HG02840 (cell line): ENCODE results near the gene AMER3.
A peak's percentile ranks its signal among the peaks of the same experiment; 100 is the strongest.

Experiments used
- ATAC-seq: cut with Tn5 transposase; IDR thresholded peaks from one replicate; pipeline ENCODE4 v1.9.1; 2021; ENCODE audit warnings: mild to moderate bottlenecking, moderate library complexity, moderate number of reproducible peaks; ENCODE audit not compliant: unreplicated experiment, low FRiP score

The AMER3 gene

DNA sequence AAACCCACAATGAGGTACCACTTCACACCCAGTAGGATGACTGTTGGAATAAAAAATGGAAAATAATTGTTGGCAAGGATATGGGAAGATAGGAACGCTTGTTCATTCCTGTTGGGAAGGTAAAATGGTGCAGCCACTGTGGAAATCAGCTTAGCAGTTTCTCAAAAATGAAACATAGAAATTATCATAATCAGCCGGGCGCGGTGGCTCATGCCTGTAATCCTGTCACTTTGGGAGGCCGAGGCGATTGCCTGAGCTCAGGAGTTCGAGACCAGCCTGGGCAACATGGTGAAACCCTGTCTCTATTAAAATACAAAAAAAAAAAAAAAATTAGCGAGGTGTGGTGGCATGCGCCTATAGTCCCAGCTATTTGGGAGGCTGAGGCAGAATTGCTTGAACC, 23.4 kb downstream of the AMER3 start:
- no peak for ATAC-seq

DNA sequence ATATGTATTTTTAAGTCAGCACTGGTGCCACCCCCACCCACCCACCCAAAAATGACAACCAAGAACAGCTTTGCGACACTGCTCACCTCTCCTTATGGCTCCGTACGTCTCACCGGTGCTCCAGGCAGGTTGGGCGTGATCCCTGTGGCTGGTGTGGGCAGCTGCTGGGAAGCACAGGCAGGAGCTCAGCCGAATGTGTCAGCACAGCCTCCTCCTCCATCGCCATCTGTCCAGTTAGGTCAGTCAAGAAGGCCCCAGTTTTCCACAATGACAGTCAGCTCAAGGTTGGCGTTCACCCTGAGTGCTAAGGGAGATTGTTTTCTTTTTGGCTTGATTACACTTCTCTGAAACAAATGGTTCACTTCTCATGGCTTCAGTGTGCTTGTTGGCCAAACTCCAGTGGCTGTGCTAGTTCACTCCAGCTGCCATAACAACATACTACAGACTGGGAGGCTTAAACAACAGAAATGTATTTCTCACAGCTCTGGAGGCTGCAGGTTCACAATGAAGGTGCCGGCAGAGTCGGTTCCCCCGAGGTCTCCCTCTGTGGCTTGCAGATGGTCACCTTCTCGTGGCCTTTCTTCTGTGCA, 30.2 kb downstream of the AMER3 start:
- no peak for ATAC-seq

DNA sequence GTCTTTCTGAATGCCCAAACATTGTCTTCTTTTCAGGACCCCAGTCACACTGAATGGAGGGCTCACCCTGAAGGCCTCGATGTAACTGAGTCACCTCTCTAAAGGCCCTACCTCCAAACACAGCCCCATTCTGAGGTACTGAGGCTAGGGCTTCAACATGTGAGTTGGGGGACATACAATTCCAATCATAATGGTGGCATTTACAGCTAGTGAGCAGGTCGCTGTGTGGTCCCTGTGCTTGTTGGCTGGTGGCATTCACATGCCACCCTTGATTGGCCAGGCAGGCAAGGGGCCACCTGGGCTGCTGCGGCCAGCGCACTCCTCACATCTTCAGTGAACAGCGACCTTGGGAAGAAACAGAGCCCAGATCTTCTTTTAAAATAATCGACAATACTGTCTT, 30.7 kb downstream of the AMER3 start:
- ATAC-seq: no peak

DNA sequence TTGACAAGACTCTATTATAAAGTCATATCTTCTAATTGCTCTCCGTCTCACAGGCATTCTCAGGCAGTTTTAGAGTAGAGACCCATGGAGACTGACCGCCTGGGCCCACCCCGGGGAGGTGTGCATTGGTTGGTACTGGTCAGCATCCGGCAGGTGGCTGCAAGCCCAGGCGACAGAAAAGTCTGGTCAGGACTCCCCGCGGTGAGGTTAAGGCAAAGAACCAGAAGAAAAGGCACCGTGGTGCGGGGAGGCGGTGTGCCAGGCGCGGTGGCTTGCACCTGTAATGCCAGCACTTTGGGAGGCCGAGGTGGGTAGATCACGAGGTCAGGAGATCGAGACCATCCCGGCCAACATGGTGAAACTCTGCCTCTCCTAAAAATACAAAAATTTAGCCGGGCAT, 32.5 kb downstream of the AMER3 start:
- no peak for ATAC-seq

DNA sequence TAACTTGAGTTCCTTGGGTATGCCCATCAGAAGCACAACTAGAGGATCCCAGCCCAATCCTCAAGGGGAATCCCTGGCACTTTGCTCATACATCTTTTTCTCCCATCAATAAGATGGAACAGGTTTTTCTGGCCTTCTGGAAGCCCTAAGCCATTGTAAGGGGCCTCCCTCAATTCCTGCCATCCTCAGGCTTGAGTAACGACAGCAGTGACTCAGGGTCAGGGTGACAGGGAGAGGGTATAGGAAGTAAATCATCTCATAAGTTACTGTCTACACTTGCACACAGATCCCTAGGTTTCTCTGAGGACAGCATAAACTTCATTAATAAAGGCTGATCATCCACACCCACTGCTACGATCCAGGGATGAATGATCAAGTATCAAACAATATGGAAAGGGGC, 35.0 kb downstream of the AMER3 start:
- ATAC-seq: no peak

DNA sequence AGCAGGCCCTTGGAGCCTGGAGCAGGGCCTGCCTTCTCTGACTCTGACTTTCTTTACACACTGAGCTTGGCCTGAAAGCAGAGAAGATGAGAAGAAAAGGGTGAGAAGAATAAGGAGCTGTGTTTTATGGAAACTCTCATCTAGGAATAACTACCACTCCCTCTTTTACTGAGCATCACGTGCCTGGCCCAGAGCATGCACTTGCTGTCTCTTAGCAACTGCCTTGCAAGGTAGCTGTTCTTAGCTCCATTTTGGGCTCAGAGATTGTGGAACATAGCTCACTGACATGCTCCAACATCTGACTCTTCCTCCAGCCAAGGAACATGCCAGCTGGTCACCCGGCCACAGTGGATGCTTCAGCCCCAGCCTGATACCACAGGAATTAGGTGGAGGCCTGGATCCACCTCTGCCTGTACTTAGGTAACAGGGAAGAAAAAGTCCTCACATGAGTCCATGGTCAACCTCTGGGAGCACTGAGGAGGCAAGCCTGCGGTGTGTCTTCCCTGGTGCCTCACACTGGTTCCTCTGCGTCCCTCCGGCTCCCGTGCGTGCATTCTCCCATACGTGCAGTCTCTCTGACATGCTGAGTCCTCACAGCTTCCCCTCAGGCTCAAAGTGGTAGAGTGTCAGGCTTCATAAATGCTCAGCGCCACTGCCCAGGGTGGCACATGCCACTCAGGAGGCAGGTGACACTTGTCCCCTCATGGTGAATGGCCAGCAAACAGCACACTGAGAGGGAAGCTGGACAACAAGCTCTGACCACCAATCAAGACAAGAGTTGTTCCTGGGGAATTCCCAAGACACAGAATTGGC, 35.7 kb downstream of the AMER3 start:
- no peak for ATAC-seq

DNA sequence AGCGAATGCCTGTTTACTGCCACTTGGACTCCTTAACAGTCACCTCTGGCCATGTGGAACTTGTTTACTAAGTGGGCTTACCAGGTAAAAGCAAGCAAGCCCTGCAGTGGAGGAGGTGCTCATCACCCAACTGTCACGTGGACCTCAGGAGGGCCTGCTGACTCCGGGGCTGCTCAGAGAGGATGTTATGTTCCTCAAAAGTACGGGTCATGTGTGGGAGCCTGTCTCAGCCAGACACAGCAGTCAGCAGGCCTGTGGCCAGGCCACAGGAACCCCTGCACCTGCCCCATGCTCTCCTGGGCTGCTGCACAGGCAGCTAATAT, 36.2 kb downstream of the AMER3 start:
- no peak for ATAC-seq

DNA sequence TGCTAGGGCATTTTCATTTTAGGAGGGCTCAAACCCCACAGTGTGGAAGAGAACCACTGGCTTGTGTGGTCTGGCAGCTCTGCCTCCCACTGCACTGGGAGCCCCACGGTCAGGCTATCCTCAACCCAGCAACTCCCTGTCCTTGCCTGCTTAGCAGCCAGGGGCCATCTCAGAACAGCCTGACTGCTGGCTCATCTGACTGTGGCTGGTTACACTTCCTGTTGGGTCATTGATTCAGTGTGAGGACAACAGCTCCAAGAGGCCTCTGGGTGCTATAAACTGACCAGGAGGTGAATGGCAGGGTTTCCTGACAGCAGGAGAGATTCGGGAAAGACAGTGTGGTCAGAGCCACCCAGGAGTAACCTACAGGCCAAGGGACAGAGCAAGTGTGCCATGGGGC, 40.1 kb downstream of the AMER3 start:
- no peak for ATAC-seq

DNA sequence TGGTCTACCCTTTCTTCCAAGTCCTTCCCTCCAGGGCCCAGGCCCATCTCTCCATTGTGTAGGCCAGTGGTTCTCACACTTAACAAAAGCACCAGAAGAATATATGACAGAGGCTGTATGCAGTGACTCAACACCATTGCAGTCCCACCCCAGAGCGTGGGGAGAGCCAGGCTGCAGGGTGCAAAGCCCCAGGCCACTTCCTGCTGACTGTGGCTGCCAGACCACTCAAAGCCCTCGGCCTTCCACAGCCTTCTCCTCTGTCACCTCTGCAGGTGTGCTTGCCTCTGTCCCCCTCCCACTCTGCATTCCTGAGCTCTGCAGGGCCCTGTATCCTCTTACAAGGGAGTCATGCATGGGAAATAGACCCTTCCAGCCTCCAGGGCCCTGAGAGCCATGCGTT, 41.0 kb downstream of the AMER3 start:
- ATAC-seq: no peak

DNA sequence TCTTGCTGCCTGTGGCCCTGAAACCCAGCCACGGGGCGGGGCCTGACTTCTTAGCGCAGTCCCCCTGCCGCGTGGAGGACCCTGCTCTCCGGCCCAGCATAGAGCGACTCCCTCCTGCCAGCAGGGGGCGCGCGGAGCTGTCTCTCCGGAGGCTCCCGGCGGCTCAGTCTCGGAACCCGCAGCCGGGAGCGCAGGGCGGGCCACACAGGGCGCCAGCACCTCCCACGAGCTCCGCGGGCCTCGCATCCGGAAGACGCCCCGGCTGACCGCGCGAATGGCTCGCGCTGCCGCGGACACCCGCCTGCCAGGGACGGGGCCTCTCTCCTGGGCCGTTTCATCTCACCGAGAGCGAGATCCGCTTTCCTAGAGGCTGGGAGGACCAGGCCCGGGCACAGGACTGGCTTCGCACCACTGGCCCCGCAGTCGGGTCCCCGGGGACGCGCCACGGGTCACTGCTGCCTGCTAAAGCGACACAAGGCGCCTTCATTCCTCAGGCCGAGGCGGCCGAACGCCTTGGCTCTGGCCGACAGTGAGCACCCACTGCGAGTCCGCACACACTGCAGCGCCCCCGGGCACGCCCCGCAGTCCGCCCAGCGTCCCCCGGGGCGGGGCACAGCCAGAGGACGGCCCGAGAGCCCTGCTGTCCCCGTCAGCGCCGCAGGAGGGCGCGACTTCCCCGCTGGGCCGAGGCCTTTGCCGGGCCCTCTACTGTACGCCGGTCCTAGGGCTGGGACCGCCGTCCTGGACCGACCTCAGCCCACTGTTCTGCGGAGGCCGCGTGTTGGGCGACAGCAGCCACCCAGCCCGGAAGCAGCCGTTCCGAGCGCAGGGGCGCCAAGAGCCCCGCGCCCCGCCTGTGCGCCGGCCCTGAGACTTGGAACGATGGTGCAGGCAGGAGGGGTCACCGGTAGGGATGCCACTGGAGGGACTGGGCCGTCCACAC, 42.4 kb downstream of the AMER3 start:
- peak; percentile 93 for ATAC-seq

DNA sequence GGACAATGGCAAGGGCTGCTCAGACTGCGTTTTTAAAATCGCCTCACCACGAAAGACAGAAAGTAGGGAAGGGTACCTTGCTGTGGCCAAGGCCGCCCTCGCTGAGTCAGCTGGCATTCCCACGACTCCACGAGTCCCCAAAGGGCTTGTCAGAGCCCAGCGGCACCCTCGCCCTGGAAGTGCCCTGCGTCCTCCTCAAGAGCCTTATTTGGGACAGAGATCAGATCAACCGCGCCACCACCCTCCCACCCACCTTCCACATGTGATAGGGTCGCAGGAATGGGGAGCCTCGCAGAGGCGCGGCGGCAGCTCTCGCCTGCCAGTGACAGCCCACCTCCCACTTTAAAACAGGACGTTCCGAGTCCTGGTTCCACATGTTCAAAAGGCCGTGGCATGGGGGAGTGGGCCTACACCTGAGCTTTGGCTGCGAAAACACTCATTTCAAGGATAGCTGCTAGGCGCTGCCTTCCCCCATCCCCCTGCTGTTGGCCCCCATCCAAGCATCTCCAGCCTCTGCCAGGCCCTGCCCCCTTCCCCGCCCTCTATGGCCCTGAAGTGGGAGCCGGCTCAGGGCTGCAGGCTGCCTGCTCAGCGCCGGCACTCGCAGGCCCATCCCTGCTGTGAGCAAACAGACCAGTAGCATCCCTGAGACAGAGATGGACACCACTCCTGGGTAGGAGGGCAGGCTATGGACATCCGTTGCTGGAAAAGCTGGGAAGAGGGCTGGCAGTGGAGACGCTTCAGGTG, 43.3 kb downstream of the AMER3 start:
- ATAC-seq: no peak

DNA sequence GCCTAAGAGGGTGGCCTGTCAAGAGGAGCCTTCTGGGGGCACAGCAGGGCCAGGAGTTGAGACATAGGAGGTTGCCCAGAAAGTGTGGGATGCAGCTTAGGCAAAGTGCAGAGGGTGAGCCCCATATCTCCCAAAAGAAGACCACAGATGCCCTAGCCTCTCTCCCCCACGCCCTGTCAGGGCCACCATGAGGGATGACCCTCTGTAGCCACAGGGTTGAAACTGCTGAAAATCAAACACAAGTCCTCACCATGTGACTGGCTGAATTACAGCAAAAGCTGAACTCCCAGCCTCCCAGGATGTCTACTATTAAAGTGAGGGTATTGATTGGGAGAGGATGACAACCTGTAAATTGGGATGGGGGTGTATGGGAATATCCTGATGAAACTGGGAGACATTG, 44.0 kb downstream of the AMER3 start:
- ATAC-seq: no peak

DNA sequence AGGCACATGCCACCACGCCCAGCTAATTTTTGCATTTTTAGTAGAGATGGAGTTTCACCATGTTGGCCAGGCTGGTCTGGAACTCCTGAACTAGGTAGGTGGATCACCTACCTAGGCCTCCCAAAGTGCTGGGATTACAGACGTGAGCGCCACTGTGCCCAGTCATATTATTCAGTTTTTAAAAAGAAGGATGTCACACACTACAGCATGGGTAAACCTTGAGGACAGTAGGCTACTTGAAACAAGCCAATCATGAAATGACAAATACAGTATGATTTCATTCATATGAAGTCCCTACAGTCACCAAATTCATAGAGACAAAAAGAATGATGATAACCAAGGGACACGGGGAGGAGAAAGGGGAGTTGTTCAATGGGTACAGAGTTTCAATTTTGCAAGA, 50.3 kb downstream of the AMER3 start:
- no peak for ATAC-seq

DNA sequence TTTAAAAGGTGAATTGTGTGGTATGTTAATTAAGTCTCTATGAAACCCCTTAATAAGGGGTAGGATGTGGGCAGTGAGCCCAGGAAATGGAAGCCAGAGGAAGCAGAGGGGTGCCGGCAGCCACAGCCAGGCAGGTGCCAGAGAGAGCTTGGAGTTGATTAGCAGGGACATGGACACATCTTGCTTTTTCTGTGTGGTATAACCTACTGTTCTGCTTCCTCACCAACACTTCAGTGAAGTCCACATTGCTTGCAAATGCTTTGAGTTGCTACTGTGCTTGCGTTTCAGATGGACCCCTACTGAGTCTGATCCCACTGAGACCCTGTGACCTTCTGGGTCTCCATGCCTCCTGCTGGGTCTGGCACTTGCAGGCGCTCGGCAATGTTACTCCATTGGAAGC, 51.0 kb downstream of the AMER3 start:
- no peak for ATAC-seq

DNA sequence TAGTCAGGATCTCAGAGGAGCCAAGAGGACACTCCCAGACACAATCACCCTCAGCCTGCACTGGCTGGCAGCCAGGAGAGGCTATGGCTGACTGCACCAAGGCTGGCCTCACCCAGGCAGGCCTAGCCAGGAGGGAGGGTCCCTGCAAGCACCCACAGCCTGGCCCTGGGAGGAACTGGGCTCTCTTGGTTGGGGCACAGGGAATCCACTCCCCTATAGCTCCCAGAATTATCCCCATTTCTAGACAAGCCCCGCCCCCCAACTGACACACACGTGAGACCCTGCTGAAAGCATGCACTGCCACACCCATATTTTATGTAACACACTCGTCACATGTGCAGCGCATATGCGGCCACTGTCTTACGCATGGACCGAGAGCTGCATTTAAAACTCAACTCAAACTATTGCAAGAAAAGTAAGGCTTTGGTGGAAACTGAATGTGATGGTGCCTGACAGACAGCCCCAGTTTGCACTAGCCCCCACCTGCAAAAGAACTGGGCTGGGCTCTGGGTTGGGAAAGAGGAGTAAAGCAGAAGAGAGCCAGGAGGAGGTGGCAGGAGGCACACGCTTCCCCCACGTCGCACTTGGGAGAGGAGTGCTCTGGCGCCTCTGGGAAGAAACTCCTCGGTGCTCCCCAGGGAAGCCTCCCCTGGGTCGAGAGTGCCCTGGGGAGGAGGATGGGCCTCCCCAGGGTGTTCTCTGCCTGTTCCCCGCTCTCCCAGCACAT, 52.5 kb downstream of the AMER3 start:
- no peak for ATAC-seq

DNA sequence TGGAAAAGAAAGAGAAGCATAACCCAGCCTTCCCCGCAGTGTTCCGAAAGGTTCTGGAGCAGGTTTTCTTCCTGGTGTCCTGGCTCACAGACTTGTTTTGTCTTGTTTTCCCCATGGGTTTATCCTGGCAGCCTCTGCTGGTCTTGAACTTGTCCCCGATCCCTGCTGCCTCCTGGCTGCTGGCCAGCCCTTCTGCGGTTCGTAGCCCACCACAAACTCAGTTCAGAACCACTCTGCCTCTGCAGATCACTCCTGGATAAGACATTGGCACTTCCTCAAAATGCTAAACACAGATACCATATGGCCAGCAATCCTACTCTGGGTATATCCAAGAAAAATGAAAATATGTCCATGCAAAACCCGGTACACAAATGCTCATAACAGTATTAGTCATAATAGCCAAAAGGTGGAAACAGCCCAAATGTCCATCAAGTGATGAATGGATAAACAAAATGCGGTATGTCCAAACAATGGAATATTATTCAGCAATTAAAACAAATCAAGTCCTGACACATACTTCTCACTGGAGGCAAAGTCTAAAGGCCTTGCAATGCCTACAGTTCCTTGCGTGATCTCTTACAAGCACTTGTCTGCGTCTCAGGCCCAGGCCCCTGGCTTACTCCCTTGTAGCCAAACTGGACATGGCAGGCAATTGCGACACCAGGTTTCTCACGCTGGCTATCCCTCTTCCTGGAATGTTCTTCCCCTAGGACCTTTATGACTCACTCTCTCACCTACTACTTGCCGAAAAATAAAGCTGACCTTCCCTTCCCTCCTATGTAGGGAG, 53.3 kb downstream of the AMER3 start:
- no peak for ATAC-seq

DNA sequence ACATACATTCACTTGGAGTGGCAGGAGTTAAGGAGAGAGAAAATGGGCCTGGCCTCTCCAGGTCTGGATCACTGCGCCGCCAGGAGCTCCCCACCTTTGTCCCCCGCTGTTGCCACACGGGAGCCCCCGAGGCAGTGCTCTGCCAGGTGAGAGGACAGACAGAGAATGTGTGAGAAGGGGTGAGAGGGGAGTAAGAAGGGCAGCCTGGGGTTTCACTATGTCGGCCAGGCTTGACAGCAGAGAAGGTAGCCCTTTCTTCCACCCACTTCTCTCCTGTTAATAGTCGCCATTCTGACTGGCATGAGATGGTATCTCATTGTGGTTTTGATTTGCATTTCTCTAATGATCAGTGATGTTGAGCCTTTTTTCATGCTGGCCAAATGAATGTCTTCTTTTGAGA, 55.1 kb downstream of the AMER3 start:
- ATAC-seq: no peak

DNA sequence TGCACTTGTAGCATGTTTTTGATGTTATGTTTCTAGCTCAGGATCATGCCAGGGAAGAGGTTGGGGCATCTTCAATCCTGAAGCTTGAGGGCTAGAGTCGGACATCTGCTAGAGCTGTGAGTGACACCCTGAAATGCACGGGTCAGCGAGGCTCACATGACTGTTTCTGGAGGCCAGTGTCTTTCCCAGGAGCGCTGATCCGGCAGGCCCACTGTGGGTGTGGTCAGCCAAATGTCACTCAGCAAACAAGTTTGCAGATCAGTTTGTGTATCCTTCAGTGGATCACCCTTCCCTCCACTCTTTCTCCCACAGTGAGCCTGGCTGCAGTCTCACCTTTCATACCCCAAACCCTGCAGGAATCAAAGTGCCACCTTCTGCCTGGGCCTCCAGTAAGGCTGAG, 58.4 kb downstream of the AMER3 start:
- no peak for ATAC-seq

DNA sequence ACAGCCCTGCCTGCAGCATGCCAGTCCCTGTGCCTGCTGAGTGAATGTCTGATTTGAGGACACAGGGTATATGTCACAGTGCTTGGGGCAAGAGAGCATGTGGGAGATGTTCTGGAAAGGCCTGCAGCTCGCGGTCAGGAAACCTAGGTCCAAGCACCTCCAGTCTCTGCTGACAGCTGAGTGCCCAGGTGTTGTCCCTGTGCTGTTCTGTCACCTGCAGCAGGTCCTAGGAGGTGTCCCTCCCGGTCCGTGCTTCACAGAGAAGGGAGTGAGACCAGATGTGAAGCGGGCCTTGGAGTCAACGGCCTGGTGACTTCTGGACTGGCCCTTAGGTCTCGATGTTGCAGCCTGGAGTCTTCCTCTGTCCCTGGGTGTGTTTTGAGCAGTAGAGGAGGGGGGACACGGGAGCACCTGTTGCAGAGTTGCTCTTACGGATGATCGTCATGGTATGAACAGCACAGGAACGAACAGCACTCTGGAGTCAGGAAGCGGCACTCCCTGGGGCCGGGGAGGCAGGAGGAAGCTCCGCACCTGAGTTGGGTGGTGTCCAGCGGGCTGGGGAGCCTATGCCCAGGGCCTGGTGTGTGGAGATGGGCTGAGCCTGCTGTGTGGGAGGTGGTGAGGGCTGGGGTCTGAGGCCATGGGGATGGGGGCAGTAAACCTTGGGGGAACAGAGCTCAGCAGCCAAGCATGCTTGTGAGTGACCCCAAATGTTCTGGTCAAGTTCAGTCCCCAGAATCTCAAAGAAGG, 59.8 kb downstream of the AMER3 start:
- ATAC-seq: no peak
